Aorta (tissue), 5 donors: ENCODE data around the gene ZP1. TPM values are rescaled to one million over a fixed set of nuclear protein-coding genes. Genes with fewer than 3 reads are reported as not detected.
A peak's percentile ranks its signal among the peaks of the same experiment; 100 is the strongest.

ENCODE experiments used
- ATAC-seq: fragments of 200-7000 bp; cut with Tn5 transposase; one replicate; pipeline ENCODE4 v1.9.1; 2022; ENCODE audit warnings: moderate library complexity; ENCODE audit not compliant: low FRiP score
- DNase-seq, 2 donors: peaks; one replicate each; pipeline ENCODE4 v3.0.0-alpha.2; 2020
- H3K27ac ChIP-seq, 2 donors: one replicate each; pipeline ENCODE4 v1.5.1; 2013; ENCODE audit warnings: low read length in 2 of 2, mild to moderate bottlenecking in 2 of 2, moderate library complexity in 2 of 2, control low read depth in 1 of 2, inconsistent platforms in 1 of 2, low read depth in 1 of 2
- H3K27me3 ChIP-seq, 2 donors: one replicate each; pipeline ENCODE4 v1.6.1; 2013; ENCODE audit warnings: control low read depth in 1 of 2, low read length in 1 of 2, mild to moderate bottlenecking in 1 of 2, moderate library complexity in 1 of 2; ENCODE audit not compliant: insufficient read depth in 2 of 2, control insufficient read depth in 1 of 2
- H3K36me3 ChIP-seq, 2 donors: one replicate each; pipeline ENCODE4 v1.6.1; 2013; ENCODE audit warnings: control low read depth in 1 of 2, low read length in 1 of 2, mild to moderate bottlenecking in 1 of 2; ENCODE audit not compliant: insufficient read depth in 2 of 2, control insufficient read depth in 1 of 2
- H3K4me1 ChIP-seq, 2 donors: one replicate each; pipeline ENCODE4 v1.6.1; 2013; ENCODE audit warnings: low read length in 2 of 2, control low read depth in 1 of 2, mild to moderate bottlenecking in 1 of 2, moderate library complexity in 1 of 2; ENCODE audit not compliant: insufficient read depth in 2 of 2, control insufficient read depth in 1 of 2
- H3K4me3 ChIP-seq, 2 donors: one replicate each; pipeline ENCODE4 v1.5.1; 2013; ENCODE audit warnings: low read length in 2 of 2, control low read depth in 1 of 2, mild to moderate bottlenecking in 1 of 2
- H3K9me3 ChIP-seq: one replicate; pipeline ENCODE4 v1.6.1; 2013; ENCODE audit warnings: mild to moderate bottlenecking, low read length; ENCODE audit not compliant: control insufficient read depth
- WGBS, 2 donors: extraction: QIAGEN DNeasy Blood & Tissue Kit; methylation state at CpG; one replicate each; pipeline ENCODE4 v1.1.7; 2013; 5-methylcytosine and 5-hydroxymethylcytosine counted together
- intact Hi-C, 2 donors: fragments of 100-400 bp; cut with DNase I; formaldehyde crosslinking; loops; one replicate each; pipeline versions ENCODE4 v1.14.2 to v1.15.0; 2022
- polyA plus RNA-seq, 2 donors: library from polyadenylated mRNA; stranded (reverse); fragments of 200-250 nt; gene quantifications; one replicate each; pipeline ENCODE4 v1.2.3, GENCODE V29; 2013
- total RNA-seq, 2 donors: library from RNA; stranded (reverse); fragmentation: NEBNext Ultra II Directional; extraction: Animal tissue kit (Norgen Biotek cat#: 25700); gene quantifications; one replicate each; pipeline ENCODE4 v1.2.1, GENCODE V29; 2021
- donor health status: healthy with polysubstance abuse.
- donor health status: Bipolar disorder and iron deficiency.
- donor health status: DM: no; HTN: no; CAD: no.
- donor health status: DM: no; HTN: no; CAD: no.
- donor health status: DM: yes; HTN: yes; CAD: no.

Gene ZP1
- total and polyA plus RNA-seq, 4 donors = not detected

DNA sequence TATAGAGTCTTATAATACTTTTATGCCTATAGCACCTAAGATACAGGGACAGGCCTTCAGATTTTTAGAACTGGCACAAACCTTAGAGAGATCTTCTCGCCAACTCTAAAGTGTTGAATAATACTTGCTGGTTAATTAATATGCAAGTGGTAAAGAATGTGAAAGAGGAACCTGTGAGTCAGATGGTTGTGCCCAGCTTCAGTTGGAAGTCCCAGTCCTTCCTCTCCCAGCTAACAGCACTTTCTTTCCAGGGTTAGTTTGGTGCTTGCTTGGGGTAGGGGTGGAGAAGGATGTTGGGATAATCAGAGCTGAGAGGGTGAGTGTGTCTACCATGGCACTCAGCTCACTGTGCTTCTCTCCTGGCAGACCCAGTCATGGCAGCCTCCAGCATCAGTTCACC, 52.0 kb downstream of the ZP1 start:
- no peaks in the 10 kb centered on the region for H3K4me1 ChIP-seq
- peaks cover 0 to 15% of the 10 kb centered on the region in 2 donors for H3K36me3 ChIP-seq

DNA sequence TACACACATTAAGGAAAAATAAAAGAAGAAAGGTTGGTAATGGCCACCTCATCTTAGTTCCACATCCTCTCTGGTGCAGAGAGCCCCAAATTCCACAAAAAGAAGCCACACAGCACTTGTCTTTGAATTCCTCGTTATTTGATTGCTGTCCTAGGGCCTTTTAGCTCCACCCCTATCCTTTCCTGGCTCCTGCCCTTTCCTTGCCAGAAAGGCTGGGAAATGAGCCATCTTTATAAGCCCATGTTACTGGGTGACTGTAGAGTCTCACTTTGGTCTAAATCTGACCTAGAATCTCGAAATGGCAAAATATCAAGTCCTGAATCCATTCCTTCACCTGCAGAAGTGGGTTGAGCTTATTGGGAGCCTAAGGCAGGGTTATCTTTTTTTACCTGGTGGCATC, 52.6 kb downstream of the ZP1 start:
- peaks cover 0 to 15% of the 10 kb centered on the region in 2 donors for H3K36me3 ChIP-seq
- no peaks in the 10 kb centered on the region for H3K9me3 ChIP-seq
- DNase-seq = no peak
- H3K27me3 ChIP-seq = no peaks in the 10 kb centered on the region
- 41 to 44% methylated on average over 2 of the region's 2 CpGs for WGBS, 2 donors
- no peak for ATAC-seq
- no peak overlapping the region for H3K27ac ChIP-seq
- H3K4me1 ChIP-seq = no peaks in the 10 kb centered on the region
- no peak overlapping the region for H3K4me3 ChIP-seq
- intact Hi-C loops = loop anchor here (10.0 kb wide), 2 partner anchors 235 to 245 kb away; partner anchors contain the start of gene VPS37C (in 1 of the 2)

More for the DNA sequence above, 52.0 kb downstream of the ZP1 start:
- Histone ChIP-seq H3K9me3 (no peaks in the 10 kb centered on the region), H3K27me3 (no peaks in the 10 kb centered on the region), H3K27ac (no peak overlapping the region), H3K4me3 (no peak overlapping the region)
- WGBS, 2 donors = 94% methylated on average over 1 of the region's 1 CpG
- intact Hi-C loops = loop anchor here (10.0 kb wide), 2 partner anchors 235 to 245 kb away; partner anchors contain the start of gene VPS37C (in 1 of the 2)
- DNase-seq = no peak
- ATAC-seq = no peak

DNA sequence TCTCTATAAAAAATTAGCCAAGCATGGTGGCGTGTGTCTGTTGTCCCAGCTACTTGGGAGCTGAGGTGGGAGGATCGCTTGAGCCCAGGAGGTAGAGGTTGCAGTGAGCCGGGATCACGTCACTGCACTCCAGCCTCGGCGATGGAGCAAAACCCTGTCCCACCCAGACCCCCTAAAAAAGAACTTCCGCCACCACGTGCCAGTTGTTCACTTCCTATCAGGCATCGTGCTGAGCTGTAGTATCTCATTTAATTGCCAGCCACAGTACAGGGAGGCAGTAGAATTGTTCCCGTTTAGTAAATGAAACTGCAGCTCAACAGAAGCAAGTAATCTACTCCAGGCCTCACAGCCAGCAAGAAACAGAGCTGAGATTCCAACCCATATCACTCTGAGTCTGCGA, 53.9 kb downstream of the ZP1 start:
- 93% methylated on average over 11 of the region's 11 CpGs for WGBS, 2 donors
- no peak for DNase-seq
- no peak overlapping the region for H3K4me3 ChIP-seq
- H3K9me3 ChIP-seq = no peaks in the 10 kb centered on the region
- no peaks in the 10 kb centered on the region for H3K4me1 ChIP-seq
- ATAC-seq = no peak
- H3K27me3 ChIP-seq = no peaks in the 10 kb centered on the region
- intact Hi-C loops = no loop called here
- no peak overlapping the region for H3K27ac ChIP-seq
- H3K36me3 ChIP-seq = peaks cover 0 to 15% of the 10 kb centered on the region in 2 donors

DNA sequence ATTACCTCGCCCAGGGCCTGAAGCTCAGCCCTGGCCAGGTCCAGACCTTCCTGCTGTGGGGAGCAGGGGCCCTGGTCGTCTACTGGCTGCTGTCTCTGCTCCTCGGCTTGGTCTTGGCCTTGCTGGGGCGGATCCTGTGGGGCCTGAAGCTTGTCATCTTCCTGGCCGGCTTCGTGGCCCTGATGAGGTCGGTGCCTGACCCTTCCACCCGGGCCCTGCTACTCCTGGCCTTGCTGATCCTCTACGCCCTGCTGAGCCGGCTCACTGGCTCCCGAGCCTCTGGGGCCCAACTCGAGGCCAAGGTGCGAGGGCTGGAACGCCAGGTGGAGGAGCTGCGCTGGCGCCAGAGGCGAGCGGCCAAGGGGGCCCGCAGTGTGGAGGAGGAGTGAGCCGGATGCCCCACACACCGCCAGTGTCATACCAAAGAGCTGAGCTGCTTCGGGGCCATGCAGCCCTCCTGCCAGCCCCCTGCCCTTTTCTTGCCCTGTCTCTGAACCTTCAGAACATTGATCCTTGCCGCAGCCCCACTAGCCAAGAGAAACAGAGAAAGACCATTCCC, 54.5 kb downstream of the ZP1 start:
- Histone ChIP-seq H3K4me3 (no peak overlapping the region), H3K9me3 (no peaks in the 10 kb centered on the region), H3K4me1 (no peaks in the 10 kb centered on the region), H3K36me3 (peaks cover 0 to 15% of the 10 kb centered on the region in 2 donors), H3K27me3 (no peaks in the 10 kb centered on the region), H3K27ac (no peak overlapping the region)
- no peak for ATAC-seq
- DNase-seq = no peak
- intact Hi-C loops = no loop called here
- 80 to 84% methylated on average over 22 to 23 of the region's 23 CpGs for whole genome bisulfite sequencing, 2 donors

DNA sequence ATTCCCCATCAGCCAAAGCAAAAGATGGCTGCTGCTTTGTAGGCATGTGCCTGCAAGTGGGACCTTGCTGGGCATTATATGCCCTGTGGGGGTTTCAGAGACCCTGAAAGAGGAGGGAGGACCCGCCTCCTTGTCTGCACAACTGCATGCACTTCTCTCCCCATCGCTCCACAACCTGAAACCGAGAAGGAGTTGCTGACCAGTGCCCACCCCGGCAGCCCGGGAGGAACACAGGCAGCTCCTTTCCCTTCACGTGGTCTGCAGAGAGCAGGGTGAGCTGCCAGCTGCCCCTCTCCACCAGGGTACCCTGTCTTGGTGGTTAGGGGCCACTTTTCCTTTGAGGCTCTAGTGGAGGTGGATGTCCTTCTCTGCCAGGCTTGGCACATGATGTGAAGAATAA, 55.6 kb downstream of the ZP1 start:
- H3K9me3 ChIP-seq = no peaks in the 10 kb centered on the region
- H3K27ac ChIP-seq = no peak overlapping the region
- DNase-seq (no peak), ATAC-seq (no peak)
- H3K27me3 ChIP-seq = no peaks in the 10 kb centered on the region
- intact Hi-C loops = no loop called here
- H3K36me3 ChIP-seq = peaks cover 0 to 15% of the 10 kb centered on the region in 2 donors
- H3K4me3 ChIP-seq = no peak overlapping the region
- WGBS, 2 donors = 87 to 89% methylated on average over 6 of the region's 6 CpGs
- H3K4me1 ChIP-seq = no peaks in the 10 kb centered on the region

DNA sequence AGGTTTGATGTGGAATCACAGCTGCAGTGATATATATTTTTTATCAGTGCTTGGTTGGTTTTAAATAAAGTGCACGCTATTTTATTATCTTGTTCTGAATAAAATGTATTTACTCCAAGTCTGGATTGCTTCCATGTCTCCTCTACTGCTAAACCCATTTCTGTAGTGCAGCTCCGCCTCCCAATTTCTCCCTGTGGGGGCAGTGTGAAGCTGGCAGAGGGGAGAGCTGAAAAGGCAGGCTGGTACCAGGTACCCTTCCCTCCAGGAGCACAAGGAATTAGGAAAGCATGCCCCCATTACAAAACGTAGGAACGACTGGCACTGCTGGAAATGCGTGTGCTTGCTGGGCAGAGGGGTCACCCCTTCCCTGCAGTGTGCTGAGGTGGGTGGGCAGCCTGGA, 56.0 kb downstream of the ZP1 start:
- 65 to 71% methylated on average over 5 of the region's 5 CpGs for WGBS, 2 donors
- H3K36me3 ChIP-seq = peaks cover 0 to 15% of the 10 kb centered on the region in 2 donors
- no peak overlapping the region for H3K27ac ChIP-seq
- intact Hi-C loops = no loop called here
- ATAC-seq (no peak), DNase-seq (no peak)
- no peaks in the 10 kb centered on the region for H3K27me3 ChIP-seq
- no peaks in the 10 kb centered on the region for H3K9me3 ChIP-seq
- H3K4me1 ChIP-seq = no peaks in the 10 kb centered on the region
- no peak overlapping the region for H3K4me3 ChIP-seq

DNA sequence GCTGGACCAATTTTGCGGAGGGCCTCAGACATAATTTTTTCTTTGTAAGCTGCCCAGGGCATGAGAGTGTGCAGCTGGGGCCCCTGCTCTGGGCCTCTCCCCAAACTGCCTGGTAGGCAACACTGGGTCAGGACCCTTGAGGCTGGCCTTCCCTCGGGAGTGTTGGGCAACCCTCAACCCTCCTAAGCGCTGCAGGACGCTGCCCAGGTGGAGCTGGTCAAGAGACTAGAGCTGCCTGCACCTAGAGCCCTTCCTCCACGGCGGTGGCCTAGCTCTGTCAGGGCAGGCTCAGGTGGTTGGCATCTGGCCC, 56.4 kb downstream of the ZP1 start:
- no peak for DNase-seq
- Histone ChIP-seq H3K36me3 (peaks cover 0 to 15% of the 10 kb centered on the region in 2 donors), H3K27ac (no peak overlapping the region), H3K27me3 (no peaks in the 10 kb centered on the region), H3K4me3 (no peak overlapping the region), H3K9me3 (no peaks in the 10 kb centered on the region), H3K4me1 (no peaks in the 10 kb centered on the region)
- no peak for ATAC-seq
- WGBS, 2 donors = 55 to 57% methylated on average over 6 of the region's 6 CpGs
- intact Hi-C loops = no loop called here

DNA sequence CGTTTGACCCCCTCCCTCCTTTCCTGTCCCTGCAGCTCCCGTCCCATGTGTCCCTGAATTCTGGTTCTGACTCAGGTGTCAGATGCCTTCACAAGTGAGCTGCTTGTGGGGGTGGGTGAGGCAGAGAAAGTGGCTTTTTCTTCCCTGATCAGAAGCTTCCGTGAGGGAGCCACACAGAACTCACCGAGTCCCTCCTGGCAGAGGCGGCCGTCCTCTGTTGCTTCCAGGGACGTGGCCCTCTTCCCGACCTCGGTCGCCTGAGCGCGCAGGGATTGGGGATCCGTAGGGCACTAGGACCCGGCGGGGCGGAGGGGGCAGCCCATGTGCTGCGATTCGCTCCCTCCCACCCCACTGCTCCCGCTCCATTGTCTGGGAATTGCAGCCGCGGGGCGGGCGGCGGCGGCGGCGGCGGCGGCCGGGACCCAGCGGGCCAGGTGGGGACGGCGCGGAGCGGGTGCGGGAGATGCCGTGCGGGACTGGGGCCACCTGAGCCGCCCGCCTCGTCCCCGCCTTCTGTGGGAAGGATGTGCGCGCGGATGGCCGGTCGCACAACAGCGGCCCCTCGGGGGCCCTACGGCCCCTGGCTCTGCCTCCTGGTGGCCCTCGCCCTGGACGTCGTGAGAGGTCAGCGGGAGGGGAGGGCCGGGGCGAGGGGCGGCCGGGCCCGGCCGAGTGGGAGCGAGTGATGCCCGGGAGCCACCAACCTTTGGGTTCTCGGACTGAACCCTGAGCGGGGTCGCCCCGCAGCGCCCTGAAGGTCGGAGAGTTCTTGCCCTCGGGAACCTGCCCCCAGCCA, 57.0 kb downstream of the ZP1 start, which contains the start of gene TMEM132A:
Gene TMEM132A, plus strand, starts transcription at position 351 of the 796 bp plus-strand sequence. Its CDS starts 174 bp downstream, at position 525.
- Histone ChIP-seq H3K27ac (no peak within 1 kb of the TSS), H3K4me3 (peak within 1 kb of the TSS; percentile 7 to 55), H3K27me3 (no peaks in the 10 kb centered on the region), H3K4me1 (no peaks in the 10 kb centered on the region), H3K36me3 (peaks cover 0 to 15% of the 10 kb centered on the region in 2 donors), H3K9me3 (no peaks in the 10 kb centered on the region)
- ATAC-seq (peak; percentile 74), DNase-seq (peak; percentile 78 to 91)
- intact Hi-C loops = no loop called here
- 0 to 1% methylated on average over 40 to 69 of the region's 69 CpGs for WGBS, 2 donors
